Stimulated activated CD8-positive, alpha-beta memory T cell treated with anti-CD3 and anti-CD28 coated beads, Interleukin-15, amount 100 ng/mL, for 4 hours (primary cell): ENCODE data around the gene SSB.
"Not testable (repeated sequence)": the region's sequence is repeated elsewhere in the genome, so short reads cannot be mapped to it uniquely, and the experiment has no call there.

Experiments
- DNase-seq, 2 donors: peaks; one replicate each; pipeline ENCODE4 v3.0.0-alpha.2; 2020; ENCODE audit warnings: low read depth in 2 of 2

Gene SSB

GRCh38 chr2:169828141-169828811 lies 29.6 kb downstream of the SSB start:
- DNase-seq: peak in 1 of 2 donors; percentile 34

- no peak for DNase-seq
Observed at GRCh38 chr2:169834401-169834800, 35.7 kb downstream of the SSB start.

GRCh38 chr2:169838743-169839489 lies 40.2 kb downstream of the SSB start:
- no peak for DNase-seq

GRCh38 chr2:169839954-169840746 lies 41.5 kb downstream of the SSB start:
- no peak for DNase-seq

GRCh38 chr2:169840747-169841142 lies 42.1 kb downstream of the SSB start:
- no peak for DNase-seq

GRCh38 chr2:169841625-169842024 lies 43.0 kb downstream of the SSB start:
- DNase-seq: not testable (repeated sequence)

- no peak for DNase-seq
Observed at GRCh38 chr2:169845016-169845415, 46.3 kb downstream of the SSB start.

GRCh38 chr2:169848959-169849693 lies 50.5 kb downstream of the SSB start:
- DNase-seq: not testable (repeated sequence)

GRCh38 chr2:169849710-169850109 lies 51.0 kb downstream of the SSB start:
- DNase-seq: no peak

GRCh38 chr2:169853041-169853668 lies 54.5 kb downstream of the SSB start:
- no peak for DNase-seq

- not testable (repeated sequence) for DNase-seq
Observed at GRCh38 chr2:169855281-169856258, 56.9 kb downstream of the SSB start.

- no peak for DNase-seq
Observed at GRCh38 chr2:169859423-169859822, 60.8 kb downstream of the SSB start.

- DNase-seq: no peak
Observed at GRCh38 chr2:169860149-169860548, 61.5 kb downstream of the SSB start.
